ENCODE data around the gene R3HDM1.
A peak's percentile ranks its signal among the peaks of the same experiment; 100 is the strongest.
"Not testable (repeated sequence)": the region's sequence is repeated elsewhere in the genome, so short reads cannot be mapped to it uniquely, and the experiment has no call there.

The R3HDM1 gene

GRCh38 chr2:135651717-135652116 is 120.4 kb downstream of the R3HDM1 start:
- no peak overlapping the region for H2BK120ac ChIP-seq (ENCODE audit: low read depth, low read length)
- WGBS, 2 donors (ENCODE audit: extremely low coverage in 2 of 2, insufficient read length in 2 of 2, insufficient replicate concordance in 1 of 2) = no CpG with 5 or more reads among the region's 3 CpGs
- H2BK15ac ChIP-seq (ENCODE audit: low read length) = no peak overlapping the region
- H3K79me1 ChIP-seq (ENCODE audit: low read depth, low read length) = no peaks in the 10 kb centered on the region
- DNase-seq (ENCODE audit: low spot score) = no peak
- H3K9me3 ChIP-seq (replicated peaks in 1 of 2; ENCODE audit: control insufficient read depth in 2 of 2, insufficient read depth in 1 of 2, low read depth in 1 of 2, low read length in 2 of 2) = no peaks in the 10 kb centered on the region
- H3K14ac ChIP-seq (ENCODE audit: low read length) = peak overlapping the region; percentile 56
- no peak overlapping the region for H2AK5ac ChIP-seq (ENCODE audit: low read depth, low read length)
- H3K23ac ChIP-seq (ENCODE audit: low read depth, low read length, poor library complexity) = peak overlapping the region; percentile 65
- no peak overlapping the region for H4K8ac ChIP-seq (ENCODE audit: low read depth, low read length)
- H2BK5ac ChIP-seq (ENCODE audit: low read length) = no peak overlapping the region
- H3K4me3 ChIP-seq (ENCODE audit: low read length in 2 of 2) = no peak overlapping the region
- H3K4me2 ChIP-seq (ENCODE audit: insufficient read depth, low read length, poor library complexity, severe bottlenecking) = no peak overlapping the region
- no peak overlapping the region for H4K91ac ChIP-seq (ENCODE audit: low read depth, low read length, poor library complexity)
- H3K9ac ChIP-seq (ENCODE audit: low read depth, low read length, poor library complexity) = no peak overlapping the region
- no peak overlapping the region for H3K4ac ChIP-seq (ENCODE audit: low read length)
- no peaks in the 10 kb centered on the region for H3K27me3 ChIP-seq (ENCODE audit: control insufficient read depth in 3 of 3, insufficient read depth in 3 of 3, low read depth in 1 of 3, low read length in 3 of 3)
- no peak overlapping the region for H3K27ac ChIP-seq (replicated peaks; ENCODE audit: low read length)
- no peaks in the 10 kb centered on the region for H3K4me1 ChIP-seq (ENCODE audit: control insufficient read depth in 2 of 2, insufficient read depth in 1 of 2, low read depth in 1 of 2, low read length in 2 of 2)
- peaks cover 9 to 84% of the 10 kb centered on the region in 2 donors for H3K36me3 ChIP-seq (replicated peaks in 1 of 2; ENCODE audit: control insufficient read depth in 2 of 2, insufficient read depth in 2 of 2, low read length in 2 of 2)
- no peak overlapping the region for H2AFZ ChIP-seq (ENCODE audit: low read length)
- H3K18ac ChIP-seq (ENCODE audit: low read length) = no peak overlapping the region
- H2BK12ac ChIP-seq (ENCODE audit: low read length) = no peak overlapping the region

GRCh38 chr2:135654239-135654638 is 123.0 kb downstream of the R3HDM1 start:
- not testable (repeated sequence) for H3K4me3 ChIP-seq (ENCODE audit: low read length in 2 of 2); H3K4me1 ChIP-seq (ENCODE audit: control insufficient read depth in 2 of 2, insufficient read depth in 1 of 2, low read depth in 1 of 2, low read length in 2 of 2); H3K14ac ChIP-seq (ENCODE audit: low read length); H3K4ac ChIP-seq (ENCODE audit: low read length); H2AFZ ChIP-seq (ENCODE audit: low read length); H3K18ac ChIP-seq (ENCODE audit: low read length); H3K79me1 ChIP-seq (ENCODE audit: low read depth, low read length); H2BK12ac ChIP-seq (ENCODE audit: low read length); H2AK5ac ChIP-seq (ENCODE audit: low read depth, low read length); H3K27ac ChIP-seq (replicated peaks; ENCODE audit: low read length); H2BK120ac ChIP-seq (ENCODE audit: low read depth, low read length); H3K23ac ChIP-seq (ENCODE audit: low read depth, low read length, poor library complexity); H2BK15ac ChIP-seq (ENCODE audit: low read length); DNase-seq (ENCODE audit: low spot score); H4K91ac ChIP-seq (ENCODE audit: low read depth, low read length, poor library complexity); H3K27me3 ChIP-seq (ENCODE audit: control insufficient read depth in 3 of 3, insufficient read depth in 3 of 3, low read depth in 1 of 3, low read length in 3 of 3); H3K4me2 ChIP-seq (ENCODE audit: insufficient read depth, low read length, poor library complexity, severe bottlenecking); H3K9me3 ChIP-seq (replicated peaks in 1 of 2; ENCODE audit: control insufficient read depth in 2 of 2, insufficient read depth in 1 of 2, low read depth in 1 of 2, low read length in 2 of 2); H4K8ac ChIP-seq (ENCODE audit: low read depth, low read length); H3K9ac ChIP-seq (ENCODE audit: low read depth, low read length, poor library complexity); H2BK5ac ChIP-seq (ENCODE audit: low read length)
- no CpG with 5 or more reads among the region's 5 CpGs for WGBS, 2 donors (ENCODE audit: extremely low coverage in 2 of 2, insufficient read length in 2 of 2, insufficient replicate concordance in 1 of 2)
- H3K36me3 ChIP-seq (replicated peaks in 1 of 2; ENCODE audit: control insufficient read depth in 2 of 2, insufficient read depth in 2 of 2, low read length in 2 of 2) = peaks cover 11 to 84% of the 10 kb centered on the region in 2 donors

GRCh38 chr2:135657806-135658582 is 126.7 kb downstream of the R3HDM1 start:
- no CpG with 5 or more reads among the region's 12 CpGs for WGBS, 2 donors (ENCODE audit: extremely low coverage in 2 of 2, insufficient read length in 2 of 2, insufficient replicate concordance in 1 of 2)
- Histone ChIP-seq H2BK15ac (ENCODE audit: low read length) (no peak overlapping the region), H3K23ac (ENCODE audit: low read depth, low read length, poor library complexity) (no peak overlapping the region), H2AK5ac (ENCODE audit: low read depth, low read length) (no peak overlapping the region), H4K8ac (ENCODE audit: low read depth, low read length) (no peak overlapping the region), H2BK12ac (ENCODE audit: low read length) (no peak overlapping the region), H3K4me3 (ENCODE audit: low read length in 2 of 2) (no peak overlapping the region), H3K4ac (ENCODE audit: low read length) (no peak overlapping the region), H3K9ac (ENCODE audit: low read depth, low read length, poor library complexity) (no peak overlapping the region), H3K27ac (replicated peaks; ENCODE audit: low read length) (no peak overlapping the region), H3K4me2 (ENCODE audit: insufficient read depth, low read length, poor library complexity, severe bottlenecking) (no peak overlapping the region), H2BK5ac (ENCODE audit: low read length) (no peak overlapping the region), H3K79me1 (ENCODE audit: low read depth, low read length) (no peaks in the 10 kb centered on the region), H3K27me3 (ENCODE audit: control insufficient read depth in 3 of 3, insufficient read depth in 3 of 3, low read depth in 1 of 3, low read length in 3 of 3) (no peaks in the 10 kb centered on the region), H3K14ac (ENCODE audit: low read length) (no peak overlapping the region), H2BK120ac (ENCODE audit: low read depth, low read length) (no peak overlapping the region), H2AFZ (ENCODE audit: low read length) (no peak overlapping the region), H4K91ac (ENCODE audit: low read depth, low read length, poor library complexity) (no peak overlapping the region), H3K18ac (ENCODE audit: low read length) (no peak overlapping the region), H3K4me1 (ENCODE audit: control insufficient read depth in 2 of 2, insufficient read depth in 1 of 2, low read depth in 1 of 2, low read length in 2 of 2) (no peaks in the 10 kb centered on the region), H3K9me3 (replicated peaks in 1 of 2; ENCODE audit: control insufficient read depth in 2 of 2, insufficient read depth in 1 of 2, low read depth in 1 of 2, low read length in 2 of 2) (no peaks in the 10 kb centered on the region), H3K36me3 (replicated peaks in 1 of 2; ENCODE audit: control insufficient read depth in 2 of 2, insufficient read depth in 2 of 2, low read length in 2 of 2) (peaks cover 4 to 85% of the 10 kb centered on the region in 2 donors)
- no peak for DNase-seq (ENCODE audit: low spot score)

GRCh38 chr2:135662088-135662487 is 130.8 kb downstream of the R3HDM1 start:
- H2BK120ac ChIP-seq (ENCODE audit: low read depth, low read length) = no peak overlapping the region
- peaks cover 0 to 12% of the 10 kb centered on the region in 2 donors for H3K4me1 ChIP-seq (ENCODE audit: control insufficient read depth in 2 of 2, insufficient read depth in 1 of 2, low read depth in 1 of 2, low read length in 2 of 2)
- no peak overlapping the region for H2BK15ac ChIP-seq (ENCODE audit: low read length)
- no peaks in the 10 kb centered on the region for H3K27me3 ChIP-seq (ENCODE audit: control insufficient read depth in 3 of 3, insufficient read depth in 3 of 3, low read depth in 1 of 3, low read length in 3 of 3)
- no peak overlapping the region for H3K18ac ChIP-seq (ENCODE audit: low read length)
- no peak overlapping the region for H3K9ac ChIP-seq (ENCODE audit: low read depth, low read length, poor library complexity)
- no peak overlapping the region for H2BK5ac ChIP-seq (ENCODE audit: low read length)
- no peak overlapping the region for H3K23ac ChIP-seq (ENCODE audit: low read depth, low read length, poor library complexity)
- WGBS, 2 donors (ENCODE audit: extremely low coverage in 2 of 2, insufficient read length in 2 of 2, insufficient replicate concordance in 1 of 2) = no CpG with 5 or more reads among the region's 1 CpG
- no peak overlapping the region for H2BK12ac ChIP-seq (ENCODE audit: low read length)
- no peak overlapping the region for H2AK5ac ChIP-seq (ENCODE audit: low read depth, low read length)
- H3K79me1 ChIP-seq (ENCODE audit: low read depth, low read length) = no peaks in the 10 kb centered on the region
- no peak overlapping the region for H4K8ac ChIP-seq (ENCODE audit: low read depth, low read length)
- H3K36me3 ChIP-seq (replicated peaks in 1 of 2; ENCODE audit: control insufficient read depth in 2 of 2, insufficient read depth in 2 of 2, low read length in 2 of 2) = peaks cover 4 to 59% of the 10 kb centered on the region in 2 donors
- H3K4me3 ChIP-seq (ENCODE audit: low read length in 2 of 2) = no peak overlapping the region
- no peak overlapping the region for H2AFZ ChIP-seq (ENCODE audit: low read length)
- no peak overlapping the region for H3K4me2 ChIP-seq (ENCODE audit: insufficient read depth, low read length, poor library complexity, severe bottlenecking)
- H3K4ac ChIP-seq (ENCODE audit: low read length) = no peak overlapping the region
- no peak overlapping the region for H3K14ac ChIP-seq (ENCODE audit: low read length)
- no peak overlapping the region for H3K27ac ChIP-seq (replicated peaks; ENCODE audit: low read length)
- no peak overlapping the region for H4K91ac ChIP-seq (ENCODE audit: low read depth, low read length, poor library complexity)
- no peak for DNase-seq (ENCODE audit: low spot score)
- no peaks in the 10 kb centered on the region for H3K9me3 ChIP-seq (replicated peaks in 1 of 2; ENCODE audit: control insufficient read depth in 2 of 2, insufficient read depth in 1 of 2, low read depth in 1 of 2, low read length in 2 of 2)
